A673 (cell line): ENCODE data around the gene SNAP47. TPM values are rescaled to one million over a fixed set of nuclear protein-coding genes. Genes with fewer than 3 reads are reported as not detected.

Experiments used
- BruUV-seq: library from RNA; stranded (reverse); fragments of 400-500 nt; replicated peaks from 2 replicates; lab custom pipeline; 2021; lab: Mats Ljungman, UMichigan
- CTCF ChIA-PET: fragments of 300-600 bp; sonication (Branson Sonifier 250); formaldehyde crosslinking; loops from one replicate; lab custom pipeline; 2022; ENCODE audit warnings: antibody characterized with exemption; lab: Charles Lee
- POLR2A ChIA-PET: fragments of 300-600 bp; sonication (Branson Sonifier 250); formaldehyde crosslinking; loops from one replicate; lab custom pipeline; 2022; ENCODE audit warnings: antibody characterized with exemption; ENCODE audit not compliant: low non-redundant PET; lab: Charles Lee
- DNase-seq: peaks from one replicate; pipeline ENCODE4 v3.0.0-alpha.2; 2015; ENCODE audit warnings: low spot score
- H3K27ac ChIP-seq: fragments of 200-600 bp; sonication (generic); 2 replicates; pipeline ENCODE4 v1.5.1; 2016; ENCODE audit warnings: mixed run types, low read depth, mild to moderate bottlenecking, mixed read lengths, antibody characterized with exemption, low read length; ENCODE audit not compliant: poor library complexity, severe bottlenecking
- H3K27me3 ChIP-seq: fragments of 200-600 bp; sonication (generic); replicated peaks from 2 replicates; pipeline ENCODE4 v1.6.1; 2017; ENCODE audit warnings: mixed run types, low read depth, mild to moderate bottlenecking, mixed read lengths, antibody characterized with exemption, low read length; ENCODE audit not compliant: insufficient read depth, poor library complexity
- H3K36me3 ChIP-seq: fragments of 200-600 bp; sonication (generic); 2 replicates; pipeline ENCODE4 v1.6.1; 2016; ENCODE audit warnings: mixed run types, mild to moderate bottlenecking, mixed read lengths, antibody characterized with exemption, low read length; ENCODE audit not compliant: insufficient read depth, poor library complexity, severe bottlenecking
- H3K4me1 ChIP-seq: fragments of 200-600 bp; sonication (generic); 2 replicates; pipeline ENCODE4 v1.6.1; 2017; ENCODE audit warnings: mixed run types, mild to moderate bottlenecking, mixed read lengths, antibody characterized with exemption, low read length; ENCODE audit not compliant: insufficient read depth, poor library complexity, severe bottlenecking
- H3K4me3 ChIP-seq: fragments of 200-600 bp; sonication (generic); 2 replicates; pipeline ENCODE4 v1.5.1; 2016; ENCODE audit warnings: low read depth, mixed run types, mild to moderate bottlenecking, mixed read lengths, low read length; ENCODE audit not compliant: poor library complexity, severe bottlenecking
- H3K9me3 ChIP-seq: fragments of 200-600 bp; sonication (generic); 2 replicates; pipeline ENCODE4 v1.6.1; 2016; ENCODE audit warnings: mixed run types, low read depth, mild to moderate bottlenecking, mixed read lengths, antibody characterized with exemption, low read length; ENCODE audit not compliant: poor library complexity, severe bottlenecking
- CTCF ChIP-seq: fragments of 300-800, 200-600 bp; sonication (generic); conservative IDR thresholded peaks from 2 replicates; pipeline ENCODE4 v1.5.1; 2017; ENCODE audit warnings: low read depth, mild to moderate bottlenecking, antibody characterized with exemption, low read length, moderate library complexity, mixed read lengths
- EZH2 ChIP-seq: fragments of 200-600 bp; sonication (generic); IDR thresholded peaks from 2 replicates; pipeline ENCODE4 v1.6.1; 2017; ENCODE audit warnings: borderline replicate concordance, low read depth, mild to moderate bottlenecking, mixed read lengths, antibody characterized with exemption, low read length; ENCODE audit not compliant: poor library complexity, severe bottlenecking
- intact Hi-C: fragments of 100-400 bp; cut with micrococcal nuclease; formaldehyde crosslinking; loops from one replicate; pipeline ENCODE4 v1.10.0; 2022; ENCODE audit not compliant: unreplicated experiment
- total RNA-seq: library from RNA; stranded (reverse); gene quantifications from 2 replicates; pipeline ENCODE4 v1.2.3, GENCODE V29; 2021

Gene SNAP47
- total RNA-seq, 1 experiment from 2014 or later, result 36.4 TPM

DNA sequence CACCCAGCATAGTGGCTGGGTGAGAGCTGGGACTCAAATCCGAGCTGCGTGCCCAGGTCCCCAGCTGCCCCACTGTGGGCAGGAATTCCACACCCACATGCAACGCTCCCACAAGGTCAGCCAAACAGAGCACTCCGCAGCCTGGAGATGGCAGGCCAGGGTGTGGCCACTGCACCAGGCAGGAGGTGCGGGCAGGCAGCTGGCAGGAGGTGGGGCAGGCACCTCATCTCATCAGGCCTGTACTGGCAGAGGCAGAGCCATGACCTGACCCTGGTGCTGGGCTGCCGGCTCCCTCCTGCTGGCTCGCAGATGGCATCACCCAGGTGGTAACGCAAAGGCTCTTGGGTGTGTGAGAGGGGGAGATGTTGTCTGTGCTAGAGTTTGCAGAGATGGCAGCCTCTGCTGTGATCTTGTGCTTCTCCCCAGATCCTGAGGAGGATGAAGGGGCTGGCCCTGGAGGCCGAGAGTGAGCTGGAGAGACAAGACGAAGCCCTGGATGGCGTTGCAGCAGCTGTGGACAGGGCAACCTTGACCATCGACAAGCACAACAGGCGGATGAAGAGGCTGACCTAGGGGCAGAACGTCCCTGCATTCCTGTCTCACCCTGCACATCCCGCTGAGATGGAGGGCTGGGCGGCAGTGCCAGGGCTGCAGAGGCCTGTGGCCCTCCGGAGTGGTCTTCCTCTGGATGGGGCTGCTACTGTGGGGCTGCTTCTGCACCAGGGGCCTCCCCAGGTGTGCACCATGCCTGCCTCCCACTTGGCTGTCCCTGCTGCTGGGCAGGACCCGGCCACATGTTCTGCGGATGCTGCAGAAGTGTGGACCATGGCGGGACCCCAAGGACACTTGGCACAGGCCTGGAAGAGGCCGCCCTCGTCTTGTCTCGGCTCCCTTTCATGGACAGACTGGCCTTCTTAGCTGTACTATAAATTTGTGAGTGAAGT is 45.1 kb downstream of the SNAP47 start:
- no peaks in the 10 kb centered on the region for H3K9me3 ChIP-seq
- BruUV-seq, result no TSS peak
- intact Hi-C loops, result no loop called here
- CTCF ChIA-PET, result no interaction called here
- no peaks in the 10 kb centered on the region for H3K27me3 ChIP-seq
- no peaks in the 10 kb centered on the region for H3K4me1 ChIP-seq
- H3K36me3 ChIP-seq, result no peaks in the 10 kb centered on the region
- DNase-seq, result no peak
- POLR2A ChIA-PET, result no interaction called here
- no peak overlapping the region for H3K4me3 ChIP-seq
- H3K27ac ChIP-seq, result no peak overlapping the region
- TF ChIP-seq CTCF, result no peak
- no peak for TF ChIP-seq EZH2

GRCh38 chr1:227781314-227781930 is 46.2 kb downstream of the SNAP47 start:
- no peaks in the 10 kb centered on the region for H3K27me3 ChIP-seq
- intact Hi-C loops, result no loop called here
- H3K4me3 ChIP-seq, result no peak overlapping the region
- DNase-seq, result no peak
- CTCF ChIA-PET, result no interaction called here
- H3K36me3 ChIP-seq, result no peaks in the 10 kb centered on the region
- BruUV-seq, result no TSS peak
- TF ChIP-seq CTCF (no peak), EZH2 (no peak)
- H3K27ac ChIP-seq, result no peak overlapping the region
- POLR2A ChIA-PET, result no interaction called here
- H3K9me3 ChIP-seq, result no peaks in the 10 kb centered on the region
- no peaks in the 10 kb centered on the region for H3K4me1 ChIP-seq

DNA sequence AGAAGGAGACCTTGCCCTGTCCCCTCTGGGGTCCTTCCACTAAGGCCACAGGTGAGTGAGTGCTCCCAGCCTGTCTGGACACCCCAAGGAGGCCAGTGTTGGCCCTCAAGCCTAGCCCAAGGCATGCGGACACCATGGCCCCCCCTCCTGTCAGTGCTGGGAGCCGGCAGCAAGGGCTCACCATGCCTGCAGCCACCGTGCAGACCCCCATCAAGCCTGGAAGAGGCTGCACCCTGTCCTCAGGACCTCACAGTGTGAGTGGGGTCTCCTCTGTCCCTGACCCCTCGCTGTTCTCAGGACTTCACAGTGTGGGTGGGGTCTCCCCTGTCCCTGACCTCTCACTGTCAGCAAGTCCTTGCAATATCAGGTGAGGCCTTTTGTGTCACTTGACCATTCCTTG is 47.0 kb downstream of the SNAP47 start:
- H3K36me3 ChIP-seq, result no peaks in the 10 kb centered on the region
- H3K9me3 ChIP-seq, result no peaks in the 10 kb centered on the region
- H3K4me1 ChIP-seq, result peaks cover under 1% of the 10 kb centered on the region
- H3K4me3 ChIP-seq, result no peak overlapping the region
- DNase-seq, result no peak
- no TSS peak for BruUV-seq
- intact Hi-C loops, result no loop called here
- no peaks in the 10 kb centered on the region for H3K27me3 ChIP-seq
- POLR2A ChIA-PET, result no interaction called here
- H3K27ac ChIP-seq, result no peak overlapping the region
- CTCF ChIA-PET, result no interaction called here
- TF ChIP-seq CTCF (no peak), EZH2 (no peak)
